ENCODE measurements around the gene AQP6. TPM values are rescaled to one million over a fixed set of nuclear protein-coding genes. Genes with fewer than 3 reads are reported as not detected.

Gene AQP6
- total RNA-seq, 1 donor = 0.09 TPM

DNA sequence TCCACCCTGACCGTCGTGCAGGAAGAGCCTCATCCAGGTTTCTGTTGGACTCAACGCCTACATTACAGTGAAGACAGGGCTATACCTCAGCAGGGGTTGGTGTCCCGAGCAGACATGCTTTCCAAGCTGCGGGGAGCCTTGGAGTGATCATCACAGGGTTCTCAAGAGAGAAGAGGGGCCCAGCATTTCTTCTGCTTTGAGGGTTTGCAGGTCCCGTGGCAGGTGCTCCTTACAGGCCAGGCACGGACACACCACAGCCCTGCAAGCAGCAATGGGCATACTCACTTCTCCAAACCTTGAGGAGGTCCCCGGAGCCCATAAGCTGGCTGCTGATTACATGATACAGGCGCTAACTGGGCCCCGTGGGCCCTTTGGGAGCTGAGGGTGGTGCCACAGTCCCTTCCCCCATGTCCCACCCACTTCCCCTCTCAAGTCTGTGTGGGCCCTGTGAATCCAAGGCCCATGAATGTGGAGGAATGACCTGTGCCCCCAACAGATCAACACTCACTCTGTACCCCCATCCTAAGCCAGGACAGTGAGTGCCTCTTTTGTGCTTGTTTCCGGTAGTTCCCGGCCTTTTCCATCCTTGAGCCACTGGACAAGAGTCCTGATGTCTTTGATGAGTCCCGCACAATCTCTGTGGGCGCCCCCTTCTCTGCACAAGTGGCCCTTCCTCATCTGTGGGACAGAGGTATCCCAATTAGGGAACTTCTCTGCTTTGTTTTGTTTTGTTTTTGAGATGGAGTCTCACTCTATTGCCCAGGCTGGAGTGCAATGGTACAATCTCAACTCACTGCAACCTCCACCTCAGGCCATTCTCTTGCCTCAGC lies 21.1 kb upstream of the AQP6 start:
- TF ChIP-seq, protein P1, sequence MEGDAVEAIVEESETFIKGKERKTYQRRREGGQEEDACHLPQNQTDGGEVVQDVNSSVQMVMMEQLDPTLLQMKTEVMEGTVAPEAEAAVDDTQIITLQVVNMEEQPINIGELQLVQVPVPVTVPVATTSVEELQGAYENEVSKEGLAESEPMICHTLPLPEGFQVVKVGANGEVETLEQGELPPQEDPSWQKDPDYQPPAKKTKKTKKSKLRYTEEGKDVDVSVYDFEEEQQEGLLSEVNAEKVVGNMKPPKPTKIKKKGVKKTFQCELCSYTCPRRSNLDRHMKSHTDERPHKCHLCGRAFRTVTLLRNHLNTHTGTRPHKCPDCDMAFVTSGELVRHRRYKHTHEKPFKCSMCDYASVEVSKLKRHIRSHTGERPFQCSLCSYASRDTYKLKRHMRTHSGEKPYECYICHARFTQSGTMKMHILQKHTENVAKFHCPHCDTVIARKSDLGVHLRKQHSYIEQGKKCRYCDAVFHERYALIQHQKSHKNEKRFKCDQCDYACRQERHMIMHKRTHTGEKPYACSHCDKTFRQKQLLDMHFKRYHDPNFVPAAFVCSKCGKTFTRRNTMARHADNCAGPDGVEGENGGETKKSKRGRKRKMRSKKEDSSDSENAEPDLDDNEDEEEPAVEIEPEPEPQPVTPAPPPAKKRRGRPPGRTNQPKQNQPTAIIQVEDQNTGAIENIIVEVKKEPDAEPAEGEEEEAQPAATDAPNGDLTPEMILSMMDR (IDR thresholded peaks at IDR 0.05; ENCODE audit: insufficient read depth, low read length) = no peak
- H3K4me3 ChIP-seq (ENCODE audit: low read depth, low read length) = no peak overlapping the region
- DNase-seq (ENCODE audit: low read depth) = no peak

- TF ChIP-seq, protein P1 (IDR thresholded peaks at IDR 0.05; ENCODE audit: insufficient read depth, low read length) = no peak
- DNase-seq (ENCODE audit: low read depth) = no peak
- no peak overlapping the region for H3K4me3 ChIP-seq (ENCODE audit: low read depth, low read length)
Measured at GRCh38 chr12:49952391-49953055, 20.2 kb upstream of the AQP6 start.

DNA sequence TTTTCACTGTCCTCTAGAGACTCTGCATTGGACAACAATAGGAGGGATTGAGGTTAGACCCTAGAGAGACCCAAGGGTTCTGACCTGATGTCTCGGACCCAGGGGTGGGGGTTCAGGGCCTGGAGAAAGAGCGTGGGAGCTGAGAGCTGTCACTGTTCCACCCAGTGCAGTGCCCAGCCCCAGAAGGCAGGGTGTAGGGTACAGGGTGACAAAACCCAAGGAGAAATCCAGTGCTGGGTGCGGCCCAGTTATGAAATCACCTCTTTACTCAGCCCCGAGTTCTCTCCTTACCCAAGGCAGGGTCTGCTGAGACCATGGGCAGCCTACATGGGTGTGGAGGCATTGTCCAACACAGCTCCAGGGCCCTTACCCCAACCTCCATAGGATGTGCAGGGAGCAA lies 19.6 kb upstream of the AQP6 start:
- no peak overlapping the region for H3K4me3 ChIP-seq (ENCODE audit: low read depth, low read length)
- TF ChIP-seq, protein P1 (IDR thresholded peaks at IDR 0.05; ENCODE audit: insufficient read depth, low read length) = no peak
- no peak for DNase-seq (ENCODE audit: low read depth)

DNA sequence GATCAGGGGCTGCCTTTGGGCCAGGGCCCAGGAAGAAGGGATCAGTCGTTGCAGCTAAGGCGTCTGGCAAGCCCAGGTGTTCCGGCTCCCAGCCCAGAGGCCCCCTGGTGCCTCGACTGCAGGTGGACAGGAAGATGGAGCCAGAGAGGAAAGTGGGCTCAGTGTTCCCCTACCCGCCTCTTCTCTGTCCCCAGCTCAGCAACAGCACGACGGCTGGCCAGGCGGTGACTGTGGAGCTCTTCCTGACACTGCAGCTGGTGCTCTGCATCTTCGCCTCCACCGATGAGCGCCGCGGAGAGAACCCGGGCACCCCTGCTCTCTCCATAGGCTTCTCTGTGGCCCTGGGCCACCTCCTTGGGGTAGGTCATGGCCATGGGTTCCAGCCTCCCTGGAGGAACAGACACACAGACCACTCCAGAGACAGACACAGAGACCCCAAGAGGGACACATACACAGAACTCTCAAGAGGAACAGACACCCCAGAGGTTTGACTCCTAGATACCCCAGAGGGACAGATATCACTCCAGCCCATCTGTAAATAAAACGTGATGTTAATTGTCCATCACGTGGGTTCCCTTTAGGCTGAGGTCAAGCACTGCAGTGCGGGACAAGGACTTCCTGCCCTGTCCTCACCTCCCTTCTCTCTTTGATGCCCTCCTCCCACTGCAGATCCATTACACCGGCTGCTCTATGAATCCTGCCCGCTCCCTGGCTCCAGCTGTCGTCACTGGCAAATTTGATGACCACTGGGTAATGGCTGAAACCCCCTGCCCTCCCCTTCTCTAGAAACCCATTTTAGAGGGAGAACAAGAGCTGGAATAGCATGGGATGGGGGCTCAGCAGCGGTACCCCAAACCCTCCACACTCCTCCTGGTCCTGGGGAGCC lies 18.5 kb upstream of the AQP6 start:
- H3K4me3 ChIP-seq (ENCODE audit: low read depth, low read length) = no peak overlapping the region
- DNase-seq (ENCODE audit: low read depth) = no peak
- TF ChIP-seq, protein P1 (IDR thresholded peaks at IDR 0.05; ENCODE audit: insufficient read depth, low read length) = no peak

DNA sequence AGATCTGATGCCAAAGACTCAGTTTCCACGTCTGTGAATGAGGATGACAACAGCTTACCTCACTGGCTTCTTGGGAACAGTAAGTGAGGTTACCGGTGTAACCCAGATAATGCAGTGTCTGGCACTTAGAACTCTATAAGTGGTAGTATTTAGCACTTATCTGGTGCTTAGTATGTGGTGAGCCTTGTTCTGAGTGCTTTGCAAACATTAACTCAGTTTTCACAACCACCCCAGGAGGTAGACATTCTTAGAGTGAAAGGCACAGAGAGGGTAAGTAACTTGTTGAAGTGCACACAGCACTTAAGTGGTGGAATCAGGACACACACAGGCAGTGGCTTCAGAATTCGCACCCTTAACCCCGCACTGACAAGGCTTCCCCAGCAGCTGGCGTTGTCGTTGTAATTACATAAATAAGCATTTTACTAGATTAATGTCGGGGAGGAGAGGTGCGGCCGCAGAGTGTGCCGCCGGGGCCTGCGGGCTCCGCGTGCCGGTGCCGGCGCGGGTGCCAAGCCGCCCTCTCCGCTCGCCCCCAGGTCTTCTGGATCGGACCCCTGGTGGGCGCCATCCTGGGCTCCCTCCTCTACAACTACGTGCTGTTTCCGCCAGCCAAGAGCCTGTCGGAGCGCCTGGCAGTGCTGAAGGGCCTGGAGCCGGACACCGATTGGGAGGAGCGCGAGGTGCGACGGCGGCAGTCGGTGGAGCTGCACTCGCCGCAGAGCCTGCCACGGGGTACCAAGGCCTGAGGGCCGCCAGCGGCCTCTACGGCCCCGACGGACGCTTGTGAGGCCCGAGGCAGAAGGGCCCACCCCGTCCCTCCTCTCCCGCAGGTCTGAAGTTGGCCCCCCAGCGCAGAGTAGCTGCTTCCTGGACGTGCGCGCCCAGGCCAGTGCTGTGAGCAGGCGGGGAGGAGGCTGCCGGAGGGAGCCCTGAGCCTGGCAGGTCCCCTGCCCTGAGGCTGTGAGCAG lies 17.6 kb upstream of the AQP6 start:
- TF ChIP-seq, protein P1 (IDR thresholded peaks at IDR 0.05; ENCODE audit: insufficient read depth, low read length) = no peak
- no peak for DNase-seq (ENCODE audit: low read depth)
- H3K4me3 ChIP-seq (ENCODE audit: low read depth, low read length) = no peak overlapping the region
